CMK (cell line): ENCODE data around the gene DRICH1.
A peak's percentile ranks its signal among the peaks of the same experiment; 100 is the strongest.
"Not testable (repeated sequence)": the region's sequence is repeated elsewhere in the genome, so short reads cannot be mapped to it uniquely, and the experiment has no call there.

ENCODE experiments used
- DNase-seq: peaks from one replicate; pipeline ENCODE4 v3.0.0-alpha.2; 2010; ENCODE audit warnings: low read depth

Gene DRICH1

GRCh38 chr22:23598805-23599518 is 33.2 kb downstream of the DRICH1 start:
- DNase-seq: no peak

DNA sequence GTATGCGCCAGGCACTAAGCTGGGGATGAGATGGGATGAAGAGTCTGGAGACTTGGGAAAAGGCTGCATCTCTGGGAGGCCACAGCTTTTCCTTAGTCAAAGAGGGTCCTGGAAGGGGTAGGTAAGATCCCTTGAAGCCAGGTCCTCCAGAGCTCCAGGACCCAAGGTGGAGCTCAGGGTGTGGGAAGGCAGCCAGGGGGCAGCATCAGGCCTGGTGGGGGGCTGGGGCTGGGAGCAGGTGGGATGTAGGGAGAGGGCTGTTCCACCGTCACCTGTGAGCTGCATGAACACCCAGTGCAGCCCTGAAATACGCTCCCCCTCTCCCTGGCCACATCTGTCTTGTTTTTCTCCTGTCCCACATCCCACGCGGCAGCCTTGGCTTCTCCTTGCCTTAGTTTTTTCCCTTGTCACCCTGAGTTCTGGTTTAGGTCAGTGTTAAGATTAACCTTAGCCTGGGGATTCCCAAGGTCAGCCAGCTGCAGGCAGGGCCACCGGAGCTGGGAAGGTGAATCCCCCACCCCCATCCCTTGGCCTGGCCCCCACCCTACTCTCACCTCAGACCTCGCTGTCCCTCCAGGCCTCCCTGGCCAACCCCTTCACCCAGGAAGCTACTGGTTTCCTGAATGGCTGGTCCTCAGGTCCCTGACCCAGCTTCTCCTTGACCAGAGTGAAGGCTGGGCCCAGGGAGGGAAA is 34.4 kb downstream of the DRICH1 start:
- DNase-seq: not testable (repeated sequence)

GRCh38 chr22:23595904-23596303 is 36.2 kb downstream of the DRICH1 start:
- not testable (repeated sequence) for DNase-seq

- DNase-seq: no peak
These were observed 40.3 kb downstream of the DRICH1 start for GRCh38 chr22:23591846-23592245.

- peak; percentile 52 for DNase-seq
These were observed 40.8 kb downstream of the DRICH1 start for GRCh38 chr22:23591201-23591791.

DNA sequence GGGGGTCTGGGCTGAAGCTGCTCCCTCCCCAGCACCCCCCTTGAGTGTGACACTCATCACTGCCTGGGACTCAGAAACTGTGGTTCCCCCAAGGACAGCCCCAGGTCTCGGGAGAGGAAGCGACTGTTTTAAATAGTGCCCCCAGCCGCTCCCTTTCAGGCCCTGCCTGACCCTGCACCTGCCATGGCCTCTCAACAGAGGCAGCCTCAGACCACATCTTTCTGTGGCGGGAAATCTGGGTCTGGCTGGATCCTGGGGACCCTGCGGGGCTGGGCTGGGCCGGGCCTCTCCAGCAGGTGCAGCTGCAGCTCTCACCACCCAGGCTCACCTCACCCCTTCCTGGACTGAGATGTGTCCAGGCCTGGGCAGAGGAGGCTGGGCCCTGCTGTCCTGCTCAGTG is 48.3 kb downstream of the DRICH1 start:
- DNase-seq: no peak

DNA sequence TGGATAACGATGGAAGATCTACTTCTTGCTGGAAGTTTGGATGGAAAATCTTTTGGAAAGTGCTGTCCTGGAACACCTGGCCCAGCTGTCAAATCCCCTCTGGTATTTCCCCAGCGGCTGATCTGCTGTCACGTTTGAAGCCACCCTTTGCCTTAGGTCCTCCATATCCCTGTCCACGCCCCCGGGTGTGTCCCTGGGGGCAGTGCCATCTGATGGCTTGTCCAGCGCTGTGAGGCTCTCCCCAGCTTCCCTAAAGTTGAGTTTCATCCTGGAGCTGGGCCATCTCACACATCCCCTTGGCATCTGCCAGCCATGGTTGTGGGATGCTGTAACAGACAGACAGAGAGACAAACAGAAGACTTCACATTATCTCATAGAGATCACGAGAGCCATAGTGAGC is 49.0 kb downstream of the DRICH1 start:
- DNase-seq: no peak

DNA sequence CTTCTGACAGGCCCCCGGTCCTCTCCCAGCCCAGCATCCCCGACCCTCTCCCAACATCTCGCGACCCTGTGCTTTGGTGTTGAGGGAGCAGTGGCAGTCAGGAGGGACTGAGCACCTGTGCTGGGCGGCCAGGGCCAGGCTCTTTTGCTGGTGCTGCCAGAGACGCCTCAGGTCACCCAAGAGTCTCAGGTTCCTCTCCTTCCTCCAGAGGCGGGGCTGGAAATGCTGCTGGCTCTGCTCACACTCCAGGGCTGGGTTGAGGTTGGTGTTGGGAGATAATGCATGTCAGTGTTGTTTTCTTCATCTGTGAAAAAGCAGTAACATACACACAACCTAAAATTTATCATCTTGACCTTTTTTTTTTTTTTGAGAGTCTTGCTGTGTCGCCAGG is 50.9 kb downstream of the DRICH1 start:
- no peak for DNase-seq

- no peak for DNase-seq
These were observed 51.4 kb downstream of the DRICH1 start for GRCh38 chr22:23580576-23581259.

- DNase-seq: no peak
These were observed 52.1 kb downstream of the DRICH1 start, which contains the start of gene IGLL1 for GRCh38 chr22:23579870-23580575. IGLL1 (minus strand) TSS chr22:23580290; CDS start chr22:23580190, 100 bp downstream.

- DNase-seq: no peak
These were observed 52.8 kb downstream of the DRICH1 start for GRCh38 chr22:23579280-23579679.

- no peak for DNase-seq
These were observed 53.8 kb downstream of the DRICH1 start for GRCh38 chr22:23578306-23578705.

DNA sequence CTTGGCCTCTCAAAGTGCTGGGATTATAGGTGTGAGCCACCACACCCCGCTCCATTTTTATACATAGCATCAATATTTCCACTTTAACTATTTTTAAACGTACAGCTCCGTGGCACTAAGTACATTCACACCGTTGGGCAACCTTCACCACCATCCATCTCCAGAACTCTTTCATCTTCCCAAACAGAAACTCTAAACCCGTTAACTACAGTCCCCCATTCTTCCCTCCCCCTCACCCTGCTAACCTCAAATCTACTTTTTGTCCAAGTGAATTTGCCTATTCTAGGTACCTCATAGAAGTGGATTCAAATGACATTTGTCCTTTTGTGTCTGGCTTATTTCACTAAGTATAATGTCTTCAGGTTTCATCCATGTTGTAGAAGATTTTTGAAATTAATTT is 55.4 kb downstream of the DRICH1 start:
- DNase-seq: no peak

- no peak for DNase-seq
These were observed 56.5 kb downstream of the DRICH1 start for GRCh38 chr22:23575601-23576000.

GRCh38 chr22:23574877-23575276 is 57.2 kb downstream of the DRICH1 start:
- DNase-seq: no peak

GRCh38 chr22:23574371-23574811 is 57.7 kb downstream of the DRICH1 start:
- no peak for DNase-seq

DNA sequence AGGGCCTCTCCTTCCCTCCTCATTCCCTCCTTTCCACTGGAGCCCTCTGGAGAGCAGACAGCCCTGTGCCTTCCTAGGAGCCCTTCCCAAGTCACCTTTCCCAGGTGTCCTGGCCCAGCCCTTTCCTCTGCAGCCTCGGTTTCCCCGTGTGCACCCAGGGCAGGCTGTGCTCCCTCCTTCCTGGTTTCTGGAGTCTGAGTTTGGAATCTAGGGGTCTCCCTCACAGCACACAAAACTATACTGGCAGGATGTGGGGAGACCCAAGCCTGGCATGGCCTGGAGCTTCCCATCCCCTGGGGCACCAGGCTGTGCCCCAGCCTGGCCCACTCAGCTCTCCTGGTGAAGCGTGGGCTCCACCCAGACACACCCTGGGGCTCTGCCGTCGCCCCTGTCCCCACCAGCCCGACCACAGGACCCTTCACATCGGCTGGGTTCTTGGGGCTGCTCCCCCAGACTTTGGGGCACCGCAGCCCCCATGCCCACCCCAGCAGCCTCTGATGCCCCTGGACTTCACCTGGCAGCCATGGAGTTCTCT is 58.4 kb downstream of the DRICH1 start:
- not testable (repeated sequence) for DNase-seq

GRCh38 chr22:23573106-23573505 is 59.0 kb downstream of the DRICH1 start:
- not testable (repeated sequence) for DNase-seq

DNA sequence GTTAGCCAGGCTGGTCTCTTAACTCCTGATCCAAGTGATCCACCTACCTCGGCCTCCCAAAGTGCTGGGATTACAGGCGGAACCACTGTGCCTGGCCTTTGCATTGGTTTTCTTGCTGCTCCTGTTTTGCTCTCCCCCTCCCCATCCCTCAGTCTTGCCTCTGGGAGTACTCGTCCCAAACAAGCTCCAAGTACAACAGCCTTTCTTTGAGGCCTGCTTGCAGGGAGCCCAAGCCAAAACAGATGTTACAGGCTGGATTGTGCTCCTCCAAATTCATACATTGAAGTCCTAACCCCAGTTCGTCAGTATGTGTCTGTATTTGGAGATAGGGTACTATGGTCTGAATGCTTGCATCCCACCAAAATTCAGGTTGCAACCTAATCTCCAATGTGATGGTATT is 60.6 kb downstream of the DRICH1 start:
- no peak for DNase-seq

- DNase-seq: no peak
These were observed 61.4 kb downstream of the DRICH1 start for GRCh38 chr22:23570681-23571080.

- no peak for DNase-seq
These were observed 62.4 kb downstream of the DRICH1 start for GRCh38 chr22:23569716-23570115.

- DNase-seq: no peak
These were observed 62.8 kb downstream of the DRICH1 start for GRCh38 chr22:23569291-23569690.
